Activated CD4-positive, alpha-beta T cell treated with anti-CD3 and anti-CD28 coated beads, Interleukin-2, Interleukin-4, amounts not matched to agents 100 ng/mL and 50 ng/mL, durations not matched to agents 16 hours and 8 hours (primary cell): ENCODE measurements around the gene RNF32.
"Not testable (repeated sequence)": the region's sequence is repeated elsewhere in the genome, so short reads cannot be mapped to it uniquely, and the experiment has no call there.

Experiments used
- DNase-seq: peaks from one replicate; pipeline ENCODE4 v3.0.0-alpha.2; 2020; ENCODE audit warnings: low spot score

RNF32 gene

DNA sequence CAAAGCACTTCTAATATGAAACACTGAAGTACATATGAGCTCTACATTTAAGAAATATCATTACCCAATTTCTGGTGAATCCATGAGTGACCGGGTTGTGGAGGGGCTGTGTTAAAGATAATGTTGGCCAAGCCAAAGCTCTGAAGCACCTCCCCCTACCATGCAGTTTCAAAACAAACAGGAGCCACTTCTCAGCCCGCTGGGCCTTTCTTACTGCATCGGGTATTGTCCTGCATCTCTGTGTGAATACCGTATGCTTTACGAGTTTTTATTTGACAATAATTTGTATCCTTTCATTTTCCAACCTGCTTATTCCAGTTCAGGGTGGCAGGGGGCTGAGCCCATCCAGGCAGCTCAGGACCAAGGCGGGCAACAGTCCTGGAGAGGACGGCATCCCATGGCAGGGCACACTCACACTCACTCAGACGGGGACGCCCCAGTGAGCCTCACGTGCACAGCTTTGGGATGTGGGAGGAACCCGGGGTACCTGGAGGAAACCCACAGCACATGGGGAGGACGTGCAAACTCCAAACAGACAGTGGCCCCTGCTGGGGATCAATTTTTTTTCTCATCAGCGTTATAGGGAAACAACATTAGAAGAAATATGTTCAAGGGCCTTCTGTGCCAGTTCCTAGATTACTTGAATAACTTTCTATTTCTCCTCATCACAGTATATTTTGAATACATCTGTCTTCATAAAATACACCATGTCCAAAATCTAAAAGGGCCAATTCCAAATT lies 1.9 kb downstream of the RNF32 start:
- DNase-seq: no peak

GRCh38 chr7:156647330-156647729 lies 6.8 kb downstream of the RNF32 start:
- not testable (repeated sequence) for DNase-seq

DNA sequence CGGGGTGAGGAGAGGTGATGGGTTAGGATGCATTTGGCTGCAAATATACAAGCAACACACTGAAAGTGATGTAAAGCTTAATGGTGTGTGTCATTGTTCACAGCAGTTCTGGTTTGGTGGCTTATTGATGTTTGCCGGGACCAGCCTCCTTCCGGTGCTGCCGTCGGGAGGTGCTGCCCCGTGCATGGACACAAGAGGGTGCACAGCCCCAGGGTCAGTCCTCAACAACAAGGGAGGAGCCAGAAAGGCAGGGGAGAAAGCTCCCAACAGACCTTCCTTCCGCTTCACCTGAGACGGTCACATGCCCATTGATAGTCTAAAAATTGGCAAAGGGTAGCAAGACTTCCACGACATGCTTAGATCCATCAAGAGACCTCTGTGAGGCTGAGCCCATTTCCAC lies 9.5 kb downstream of the RNF32 start:
- DNase-seq: peak; percentile 19

- no peak for DNase-seq
Measured at GRCh38 chr7:156651474-156651873, 10.9 kb downstream of the RNF32 start.

GRCh38 chr7:156652886-156653568 lies 12.5 kb downstream of the RNF32 start:
- DNase-seq: no peak

DNA sequence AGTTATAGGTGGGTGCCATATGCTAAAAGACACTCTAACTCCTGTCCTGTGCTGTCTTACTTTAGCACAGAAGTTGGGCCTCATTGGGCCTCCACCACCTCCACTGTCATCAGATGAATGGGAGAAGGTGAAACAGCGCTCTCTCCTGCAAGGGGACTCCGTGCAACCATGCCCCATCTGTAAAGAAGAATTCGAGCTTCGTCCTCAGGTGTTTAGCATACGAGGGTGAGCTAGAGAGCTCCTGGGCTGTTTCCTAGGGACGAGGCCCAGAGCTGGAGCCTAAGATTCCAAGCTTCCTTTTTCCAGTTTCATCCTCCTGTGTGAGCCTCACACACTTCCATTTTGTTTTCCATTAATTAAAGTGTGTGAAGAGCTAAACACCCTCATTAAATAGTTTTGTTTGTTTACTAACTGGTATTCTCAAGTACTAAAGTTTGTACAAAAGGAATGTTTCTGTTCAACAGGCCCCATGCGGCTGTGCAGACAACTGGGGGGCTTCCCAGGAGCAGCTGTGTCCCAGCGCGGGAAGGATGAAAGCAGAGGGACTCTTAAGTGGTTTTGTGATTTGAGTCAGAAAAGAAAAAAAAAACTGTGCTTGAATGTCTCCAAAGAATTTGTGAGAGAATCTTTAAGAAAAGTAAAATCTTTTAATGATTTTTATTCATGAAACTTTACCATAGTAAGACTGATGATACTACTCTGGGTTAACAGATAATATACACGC lies 14.1 kb downstream of the RNF32 start:
- no peak for DNase-seq

- DNase-seq: no peak
Measured at GRCh38 chr7:156655251-156655650, 14.7 kb downstream of the RNF32 start.

- no peak for DNase-seq
Measured at GRCh38 chr7:156655983-156656382, 15.4 kb downstream of the RNF32 start.

DNA sequence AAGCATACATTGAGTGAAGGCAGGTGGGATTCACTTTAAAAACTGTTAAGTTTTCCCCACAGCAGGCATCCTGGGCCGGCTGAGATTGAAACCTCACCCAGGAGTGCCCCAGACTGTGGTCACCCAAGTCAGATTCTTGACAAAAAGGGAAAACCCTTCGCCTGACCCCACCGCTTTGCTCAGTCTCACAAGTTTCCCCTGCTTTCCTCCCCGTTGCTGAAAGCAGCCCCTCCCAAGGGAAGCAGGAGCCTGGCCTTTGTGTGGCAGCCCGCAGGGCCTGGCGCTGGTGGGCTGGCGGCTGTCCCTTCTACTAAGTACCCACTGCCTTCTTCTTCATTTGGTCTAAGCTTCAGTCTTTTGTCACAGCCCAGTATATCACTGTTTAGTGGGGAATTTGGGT lies 16.0 kb downstream of the RNF32 start:
- no peak for DNase-seq

- no peak for DNase-seq
Measured at GRCh38 chr7:156657681-156658080, 17.1 kb downstream of the RNF32 start.

GRCh38 chr7:156659203-156659602 lies 18.6 kb downstream of the RNF32 start:
- DNase-seq: no peak

DNA sequence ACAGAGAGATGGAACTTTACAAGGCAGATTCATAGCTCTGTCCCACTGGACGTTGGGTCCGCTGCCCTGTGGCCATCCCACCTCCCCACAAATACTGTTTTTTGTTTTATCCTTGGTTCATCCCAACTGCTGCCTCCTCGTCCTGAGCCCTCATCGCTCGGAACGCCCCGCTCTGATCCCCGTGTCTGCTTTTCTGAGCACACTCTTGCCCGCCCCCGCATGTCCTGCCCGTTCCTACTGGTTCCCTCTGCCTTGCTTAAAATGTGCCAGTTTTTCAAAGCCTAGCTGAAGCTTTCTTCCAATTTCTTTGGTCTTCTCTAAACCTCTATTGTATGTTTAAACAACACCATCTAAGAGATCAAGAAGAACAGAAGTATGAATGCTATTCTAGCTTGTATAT lies 19.4 kb downstream of the RNF32 start:
- no peak for DNase-seq

DNA sequence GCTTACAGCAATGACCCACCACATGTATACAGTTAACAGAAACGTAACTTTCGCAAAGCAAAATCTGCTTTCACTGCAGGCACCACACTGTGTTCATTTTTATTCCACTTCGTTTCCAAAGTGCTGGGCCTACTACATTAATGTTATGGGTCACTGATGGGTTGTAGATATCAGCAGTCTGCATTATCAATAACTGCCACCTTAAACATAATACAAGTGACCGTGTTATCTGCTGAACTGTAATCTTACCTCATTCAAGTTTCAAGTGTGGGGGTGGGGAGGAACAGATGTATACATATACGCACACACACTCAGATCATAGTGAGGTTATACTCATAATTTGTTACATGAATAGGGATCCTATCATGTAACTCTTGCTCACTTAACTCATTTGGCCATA lies 21.1 kb downstream of the RNF32 start:
- no peak for DNase-seq

DNA sequence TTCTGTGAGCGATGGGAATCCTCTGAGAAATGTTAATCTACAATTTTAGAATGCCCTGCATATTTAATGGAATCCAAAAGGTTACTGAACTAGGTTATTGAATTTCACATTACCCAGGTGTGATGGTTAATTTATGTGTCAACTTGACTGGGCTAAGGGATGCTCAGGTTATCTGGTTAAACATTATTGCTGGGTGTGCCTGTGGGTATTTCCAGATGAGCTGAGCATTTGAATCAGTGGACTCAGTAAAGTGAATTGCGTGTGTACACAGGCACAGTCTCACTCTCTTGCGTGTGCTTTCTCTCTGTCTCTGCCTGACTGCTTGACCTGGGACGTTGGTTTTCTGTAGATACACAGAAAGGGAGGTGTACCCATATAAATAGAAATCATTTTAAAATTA lies 21.7 kb downstream of the RNF32 start:
- DNase-seq: no peak

- DNase-seq: no peak
Measured at GRCh38 chr7:156665101-156665500, 24.5 kb downstream of the RNF32 start.

GRCh38 chr7:156666368-156667109 lies 26.0 kb downstream of the RNF32 start:
- DNase-seq: no peak

DNA sequence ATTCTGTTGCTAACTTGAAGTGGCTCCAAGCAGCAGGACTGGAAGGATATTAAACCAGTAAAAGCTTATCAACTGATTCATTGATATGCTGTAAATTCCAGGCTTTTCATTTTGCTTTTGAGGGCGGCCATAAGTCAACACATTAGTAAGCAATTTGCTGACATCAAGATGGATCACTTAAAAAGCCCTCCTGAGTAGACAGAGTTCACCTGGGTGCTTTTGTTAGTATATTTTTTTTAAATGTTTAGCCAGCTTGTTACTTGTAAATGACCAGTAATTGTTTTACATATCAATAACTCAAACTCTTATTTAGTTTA lies 26.5 kb downstream of the RNF32 start:
- DNase-seq: no peak

- DNase-seq: no peak
Measured at GRCh38 chr7:156668130-156668741, 27.7 kb downstream of the RNF32 start.

DNA sequence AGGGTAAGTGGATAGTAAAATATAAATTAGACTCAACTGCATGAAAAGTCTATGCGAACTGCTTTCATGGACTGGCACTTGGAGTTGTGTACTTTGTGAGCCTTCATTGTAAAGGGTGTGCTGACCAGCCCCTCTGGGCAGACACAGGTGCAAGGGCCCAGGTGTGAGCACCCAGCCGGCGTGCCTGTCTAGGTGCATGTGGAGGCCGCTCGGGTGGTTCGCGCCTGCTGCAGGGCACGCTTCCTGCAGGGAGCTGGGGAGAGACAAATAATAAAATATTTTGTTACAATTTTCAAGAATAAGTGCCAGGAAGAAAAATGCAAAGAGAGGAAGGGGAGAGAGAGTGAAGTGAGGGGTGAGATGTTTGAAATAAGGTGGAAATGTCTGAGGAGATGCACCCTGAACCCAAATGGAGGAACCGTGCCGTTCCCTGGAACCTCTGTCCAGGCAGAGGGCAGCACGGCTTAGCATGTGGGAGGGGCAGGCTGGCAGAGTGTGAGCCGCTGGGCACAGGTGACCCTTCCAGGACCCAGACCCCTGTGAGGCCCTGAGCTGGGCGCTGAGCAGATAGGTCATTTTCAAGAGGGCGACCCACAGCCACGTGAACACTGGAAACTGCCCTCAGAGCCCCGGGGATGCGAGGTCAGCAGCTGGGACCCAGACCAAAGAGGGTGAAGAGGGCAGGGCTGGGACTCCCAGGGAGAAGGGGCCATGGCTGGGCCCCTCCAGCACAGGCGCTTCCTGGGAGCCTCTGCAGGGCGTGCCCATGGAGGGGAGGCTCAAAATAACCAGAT lies 28.7 kb downstream of the RNF32 start:
- no peak for DNase-seq

DNA sequence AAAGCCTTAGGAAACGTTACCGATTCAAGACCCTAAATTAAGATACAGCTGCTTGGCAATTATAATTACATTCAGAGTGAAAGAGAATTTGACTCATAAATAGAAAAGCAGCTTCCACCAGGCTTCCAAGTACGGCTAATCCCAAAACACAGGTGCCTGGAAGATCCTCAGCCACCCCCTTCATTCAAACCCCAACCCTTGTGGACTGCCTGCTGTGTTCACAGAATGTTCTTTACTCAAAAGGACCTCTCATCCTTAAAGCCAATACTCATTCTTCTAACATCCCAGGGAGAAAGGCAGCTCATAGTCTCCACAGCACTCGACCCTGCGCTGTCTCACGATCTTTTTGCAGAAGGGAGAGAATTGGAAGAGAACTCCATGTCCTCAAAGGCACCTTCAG lies 32.9 kb downstream of the RNF32 start:
- DNase-seq: no peak

- DNase-seq: no peak
Measured at GRCh38 chr7:156673902-156674301, 33.3 kb downstream of the RNF32 start.
